Smooth muscle cell of the umbilical artery (primary cell): ENCODE results near the gene MGST2. TPM values are rescaled to one million over a fixed set of nuclear protein-coding genes. Genes with fewer than 3 reads are reported as not detected.

ENCODE experiments used
- total RNA-seq: library from RNA; depleted of rRNA; stranded (reverse); fragments of >200 nt; gene quantifications from 2 replicates; pipeline ENCODE4 v1.2.3, GENCODE V29; 2014

Gene MGST2
- total RNA-seq: 10.4 and 37.7 TPM in 2 replicates

DNA sequence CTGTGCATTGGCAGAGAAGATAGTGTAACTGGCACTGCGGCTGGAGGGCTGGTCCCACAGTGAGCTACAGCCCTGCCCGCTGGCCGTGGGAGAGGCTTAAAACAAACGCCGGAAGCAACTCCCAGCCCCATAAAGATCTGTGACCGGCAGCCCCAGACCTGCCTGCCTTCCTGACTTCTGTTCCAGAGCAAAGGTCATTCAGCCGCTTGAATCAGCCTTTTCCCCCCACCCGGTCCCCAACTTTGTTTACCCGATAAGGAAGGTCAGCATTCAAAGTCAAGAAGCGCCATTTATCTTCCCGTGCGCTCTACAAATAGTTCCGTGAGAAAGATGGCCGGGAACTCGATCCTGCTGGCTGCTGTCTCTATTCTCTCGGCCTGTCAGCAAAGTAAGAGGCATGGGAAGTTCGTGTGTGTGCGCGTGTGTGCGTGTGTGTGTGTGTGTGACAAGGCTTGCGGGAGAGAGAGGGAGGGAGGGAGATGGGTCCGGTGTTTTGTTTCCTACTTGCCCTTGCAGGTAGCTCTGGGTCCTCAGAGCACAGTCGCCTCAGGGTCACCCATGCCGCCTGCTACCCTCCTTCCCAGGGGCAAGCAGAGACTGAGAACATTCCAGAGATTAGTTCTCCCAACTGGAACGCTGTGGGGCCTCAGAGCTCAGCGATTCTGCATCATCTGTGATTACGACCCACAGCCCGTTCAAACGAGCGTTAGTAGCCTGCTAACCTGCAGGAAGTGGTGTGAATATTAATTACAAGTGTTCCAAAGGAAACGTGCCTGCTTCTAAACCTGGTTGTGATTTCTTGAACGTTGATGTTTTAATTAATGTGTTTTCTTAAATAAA is at the start of gene MGST2:
Gene MGST2 (plus strand): TSS at position 130 of the 840 bp plus-strand sequence. CDS start 201 bp downstream, at position 331.

Other genes with a start within 250 kb of the MGST2 start
- 14.4 and 15.4 TPM in 2 replicates for gene RAB33B, start 211.7 kb upstream of the MGST2 start, total RNA-seq
- 78.4 and 90.5 TPM in 2 replicates for gene SETD7, start 109.6 kb upstream of the MGST2 start, total RNA-seq